GM15510 (cell line): ENCODE results near the gene CCNH.

Source experiments
- POLR2A ChIP-seq: IDR thresholded peaks from 3 replicates; pipeline ENCODE4 v1.6.1; 2011; ENCODE audit warnings: borderline replicate concordance; ENCODE audit not compliant: insufficient read length; ENCODE audit errors: extremely low read depth

CCNH gene

GRCh38 chr5:87412630-87413342 lies at the start of gene CCNH:
CCNH (minus strand) TSS chr5:87412930; CDS start chr5:87412794, 136 bp downstream.
- TF ChIP-seq POLR2A = peak; percentile 92

DNA sequence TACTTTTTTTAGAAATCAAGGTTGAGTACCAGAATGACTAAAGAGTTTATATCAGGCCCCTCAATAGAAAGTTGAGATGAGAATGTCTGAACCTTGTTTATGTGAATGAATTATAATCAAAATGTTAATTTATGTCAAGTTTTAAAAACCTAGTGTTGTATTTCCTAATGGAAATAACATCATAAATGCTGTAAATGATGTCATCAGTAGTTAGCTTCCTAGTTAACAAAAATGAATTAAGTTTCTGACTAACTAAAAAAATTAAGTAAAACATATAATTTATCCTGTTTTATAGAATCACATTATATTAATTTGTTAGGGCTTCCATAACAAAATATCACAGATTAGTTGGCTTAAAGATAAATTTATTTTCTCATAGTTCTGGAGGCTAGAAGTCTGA lies 45.0 kb upstream of the CCNH start:
- no peak for TF ChIP-seq POLR2A

DNA sequence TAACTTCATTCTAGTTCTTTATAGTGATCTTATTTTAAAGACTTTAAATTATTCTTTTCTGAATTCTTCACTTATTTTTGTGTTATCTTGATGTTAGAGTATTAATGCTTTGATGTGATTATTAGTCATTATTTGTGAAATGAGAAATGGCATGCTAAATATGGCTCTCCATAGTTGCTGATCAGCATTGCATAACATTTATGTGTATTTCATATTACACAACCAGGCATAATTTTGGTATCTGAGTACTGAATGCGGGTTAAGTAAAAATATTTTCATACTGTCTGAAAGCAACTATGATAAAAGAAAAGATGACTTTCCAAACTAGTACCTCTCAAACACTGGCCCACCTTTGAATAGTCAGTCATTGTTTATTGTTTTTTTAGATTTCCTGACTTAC lies 41.1 kb upstream of the CCNH start:
- TF ChIP-seq POLR2A = no peak

DNA sequence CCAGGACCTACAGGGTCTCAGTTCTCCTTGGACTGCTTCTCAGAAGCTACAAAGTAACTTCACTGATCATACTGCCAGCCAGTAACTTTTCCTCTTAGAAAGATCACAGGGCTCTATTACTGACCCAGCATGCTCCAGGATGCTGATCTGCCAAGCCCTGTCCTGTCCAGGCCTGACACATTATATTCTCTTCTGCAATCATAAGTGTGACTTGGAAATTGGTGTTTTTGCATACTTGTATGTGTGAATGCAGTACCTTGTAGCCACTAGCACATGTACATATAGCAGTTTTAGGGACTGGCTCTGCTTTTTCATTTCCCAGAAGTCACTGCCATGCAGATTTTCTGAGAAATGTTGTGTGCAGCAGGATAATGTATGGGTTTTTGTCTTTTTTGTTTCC lies 40.1 kb upstream of the CCNH start:
- no peak for TF ChIP-seq POLR2A

GRCh38 chr5:87442419-87442818 lies 29.7 kb upstream of the CCNH start:
- TF ChIP-seq POLR2A = no peak

- TF ChIP-seq POLR2A = no peak
Observed at GRCh38 chr5:87438231-87438630, 25.5 kb upstream of the CCNH start.

DNA sequence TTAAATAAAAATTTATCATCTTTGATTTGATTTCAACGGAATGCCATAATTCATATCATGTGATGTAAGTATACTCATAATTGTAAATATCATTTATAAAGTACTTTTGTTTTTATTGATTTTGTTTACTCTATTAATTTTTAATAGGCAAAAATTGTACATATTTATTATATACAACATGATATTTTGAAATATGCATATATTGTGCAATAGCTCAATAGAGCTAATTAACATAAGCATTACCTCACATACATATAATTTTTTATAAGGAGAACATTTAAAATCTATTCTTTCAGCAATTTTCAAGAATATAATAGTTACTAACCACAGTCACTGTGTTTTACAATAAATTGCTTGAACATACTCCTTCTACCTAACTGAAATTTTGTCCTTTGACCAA lies 25.0 kb upstream of the CCNH start:
- no peak for TF ChIP-seq POLR2A

GRCh38 chr5:87435144-87435694 lies 22.5 kb upstream of the CCNH start:
- TF ChIP-seq POLR2A = no peak

DNA sequence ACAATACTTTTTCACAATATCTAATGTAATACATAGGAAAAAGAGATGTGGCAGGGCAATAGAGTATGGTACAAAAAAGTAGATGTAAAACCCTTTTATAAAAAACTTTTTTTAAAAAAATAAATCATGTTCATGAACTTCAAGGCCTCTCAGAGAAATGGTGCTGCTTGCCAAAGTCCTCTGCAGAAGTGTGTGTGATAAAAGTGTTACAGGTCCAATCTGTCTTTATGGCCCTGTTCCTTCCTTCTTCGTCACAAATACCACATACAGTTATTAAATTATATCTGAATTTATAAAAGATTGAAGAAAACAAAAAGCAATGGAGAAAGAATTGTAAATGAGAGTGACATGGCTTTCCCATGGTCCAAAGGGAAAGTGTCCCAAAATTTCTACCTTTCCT lies 21.7 kb upstream of the CCNH start:
- no peak for TF ChIP-seq POLR2A

GRCh38 chr5:87433945-87434344 lies 21.2 kb upstream of the CCNH start:
- no peak for TF ChIP-seq POLR2A

GRCh38 chr5:87432460-87432859 lies 19.7 kb upstream of the CCNH start:
- no peak for TF ChIP-seq POLR2A

DNA sequence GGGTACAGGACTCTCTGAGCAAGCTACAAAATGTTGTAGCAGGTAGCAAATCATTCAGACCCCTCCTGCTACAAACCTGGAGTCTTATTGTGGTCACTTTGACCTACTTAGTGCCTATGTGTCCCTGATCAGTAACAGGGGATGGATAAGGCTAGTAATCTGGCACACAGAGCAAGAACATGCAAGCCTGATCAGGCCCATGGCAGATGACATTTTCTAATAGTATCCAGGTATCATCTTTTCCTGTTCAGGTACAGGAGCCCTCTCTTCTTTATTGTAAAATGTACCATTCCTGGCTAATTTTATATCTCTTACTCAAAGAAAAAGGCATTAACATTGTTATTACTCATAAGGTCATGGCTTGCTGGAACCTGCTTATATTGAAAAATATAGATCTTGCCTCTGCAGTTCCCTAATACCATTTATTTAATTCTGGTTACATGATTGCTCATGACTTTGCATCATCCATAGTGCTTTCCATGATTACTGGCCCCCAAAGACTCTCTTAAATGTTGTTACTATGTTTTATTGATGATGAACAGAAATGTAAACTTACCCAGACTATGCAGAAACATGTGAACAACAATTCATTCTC lies 18.2 kb upstream of the CCNH start:
- TF ChIP-seq POLR2A = no peak

- TF ChIP-seq POLR2A = no peak
Observed at GRCh38 chr5:87423755-87424154, 11.0 kb upstream of the CCNH start.

- TF ChIP-seq POLR2A = no peak
Observed at GRCh38 chr5:87421307-87421706, 8.6 kb upstream of the CCNH start.

GRCh38 chr5:87418506-87418905 lies 5.8 kb upstream of the CCNH start:
- TF ChIP-seq POLR2A = no peak

DNA sequence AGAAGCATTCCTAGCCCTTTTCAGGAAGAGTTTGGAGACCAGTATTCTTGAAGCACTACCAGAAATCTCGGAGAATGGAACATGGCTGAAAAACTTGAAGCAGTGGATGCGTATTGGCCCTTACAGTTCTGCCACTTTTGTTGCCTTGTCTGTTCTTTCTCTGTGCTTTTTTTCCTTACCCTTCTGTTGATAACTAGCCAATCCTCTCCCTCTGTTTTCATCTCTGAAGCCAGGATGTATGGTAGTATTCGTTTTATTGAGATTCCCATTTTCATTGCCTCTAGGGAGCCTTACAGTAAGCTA lies 564 bp upstream of the CCNH start:
- no peak for TF ChIP-seq POLR2A
